ENCODE measurements around the gene HLF. TPM values are rescaled to one million over a fixed set of nuclear protein-coding genes. Genes with fewer than 3 reads are reported as not detected.

HLF gene
- total RNA-seq, 2 experiments from 2014 or later = 0.67 to 1.3 TPM

- POLR2A ChIA-PET = no interaction called here
- no peak for ATAC-seq (ENCODE audit: low read depth)
- H3K27ac Mint-ChIP-seq = no peak overlapping the region
Observed at GRCh38 chr17:55298111-55298730, 33.5 kb downstream of the HLF start.

DNA sequence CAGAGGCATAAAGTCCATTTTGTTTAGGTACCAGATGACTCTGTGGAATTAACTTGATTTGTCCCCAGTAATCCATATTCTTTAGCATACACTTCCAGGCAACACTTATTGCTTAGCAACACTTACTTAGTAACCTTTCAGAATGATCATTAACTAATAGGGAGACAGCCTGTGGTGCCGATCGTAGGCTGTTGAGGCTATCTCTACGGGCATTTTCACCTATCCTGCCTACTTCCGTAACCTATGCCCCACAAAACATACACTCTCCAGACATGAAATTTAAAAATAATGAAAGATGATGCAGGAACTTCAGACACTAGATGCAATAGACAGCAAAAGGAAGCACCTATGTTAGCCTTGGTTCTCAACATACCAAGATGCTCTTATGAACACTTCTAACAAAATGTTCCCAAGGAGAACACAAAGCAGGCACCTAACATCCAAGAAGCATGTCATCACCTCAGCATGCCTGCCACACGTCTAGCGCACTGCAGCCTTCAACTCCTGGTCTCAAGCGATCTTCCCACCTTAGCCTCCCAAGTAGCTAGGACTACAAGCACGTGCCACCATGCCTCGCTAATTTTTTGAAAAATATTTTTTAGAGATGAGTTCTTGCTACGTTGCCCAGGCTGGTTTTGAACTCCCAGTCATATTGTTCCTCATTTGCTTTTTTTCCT lies 34.5 kb downstream of the HLF start:
- Mint-ChIP-seq H3K9me3 (no peaks in the 10 kb centered on the region), H3K27ac (no peak overlapping the region), H3K27me3 (peaks cover 7% of the 10 kb centered on the region), H3K36me3 (no peaks in the 10 kb centered on the region), H3K4me1 (peaks cover 1% of the 10 kb centered on the region), H3K4me3 (no peak overlapping the region)
- POLR2A ChIA-PET = no interaction called here
- ATAC-seq (ENCODE audit: low read depth) (no peak), DNase-seq (no peak)

More at GRCh38 chr17:55298111-55298730, 33.5 kb downstream of the HLF start:
- Mint-ChIP-seq H3K4me1 (peaks cover 1% of the 10 kb centered on the region), H3K36me3 (no peaks in the 10 kb centered on the region), H3K4me3 (no peak overlapping the region), H3K9me3 (no peaks in the 10 kb centered on the region), H3K27me3 (peaks cover 7% of the 10 kb centered on the region)
- DNase-seq = no peak

DNA sequence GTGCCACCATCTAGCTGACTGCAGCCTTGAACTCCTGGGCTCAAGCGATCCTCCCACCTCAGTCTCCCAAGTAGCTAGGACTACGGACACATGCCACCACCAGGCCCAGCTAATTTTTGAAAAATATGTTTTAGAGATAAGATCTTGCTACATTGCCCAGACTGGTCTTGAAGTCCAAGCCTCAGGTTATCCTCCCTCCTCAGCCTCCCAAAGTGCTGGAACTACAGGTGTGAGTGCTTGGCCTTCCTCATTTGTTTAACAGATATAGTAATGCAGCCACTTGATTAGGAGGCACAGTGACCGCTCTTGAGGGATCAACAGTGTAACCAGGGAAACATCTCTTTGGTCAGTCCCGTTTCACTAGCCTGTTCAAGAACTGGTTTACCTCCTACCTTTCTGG lies 35.1 kb downstream of the HLF start:
- peaks cover 7% of the 10 kb centered on the region for H3K27me3 Mint-ChIP-seq
- POLR2A ChIA-PET = no interaction called here
- peaks cover 4% of the 10 kb centered on the region for H3K4me1 Mint-ChIP-seq
- H3K4me3 Mint-ChIP-seq = no peak overlapping the region
- H3K9me3 Mint-ChIP-seq = no peaks in the 10 kb centered on the region
- H3K27ac Mint-ChIP-seq = no peak overlapping the region
- DNase-seq = no peak
- no peak for ATAC-seq (ENCODE audit: low read depth)
- no peaks in the 10 kb centered on the region for H3K36me3 Mint-ChIP-seq

GRCh38 chr17:55300479-55301290 lies 35.9 kb downstream of the HLF start:
- no peaks in the 10 kb centered on the region for H3K9me3 Mint-ChIP-seq
- H3K4me1 Mint-ChIP-seq = peaks cover 4% of the 10 kb centered on the region
- no peaks in the 10 kb centered on the region for H3K36me3 Mint-ChIP-seq
- H3K4me3 Mint-ChIP-seq = no peak overlapping the region
- H3K27me3 Mint-ChIP-seq = peaks cover 7% of the 10 kb centered on the region
- DNase-seq (no peak), ATAC-seq (ENCODE audit: low read depth) (no peak)
- no peak overlapping the region for H3K27ac Mint-ChIP-seq
- POLR2A ChIA-PET = no interaction called here

- POLR2A ChIA-PET = no interaction called here
- no peak for DNase-seq
- ATAC-seq (ENCODE audit: low read depth) = no peak
- no peaks in the 10 kb centered on the region for H3K36me3 Mint-ChIP-seq
- peaks cover 4% of the 10 kb centered on the region for H3K4me1 Mint-ChIP-seq
- no peak overlapping the region for H3K27ac Mint-ChIP-seq
- no peaks in the 10 kb centered on the region for H3K9me3 Mint-ChIP-seq
- peaks cover 7% of the 10 kb centered on the region for H3K27me3 Mint-ChIP-seq
- H3K4me3 Mint-ChIP-seq = no peak overlapping the region
Observed at GRCh38 chr17:55301521-55302406, 37.0 kb downstream of the HLF start.

DNA sequence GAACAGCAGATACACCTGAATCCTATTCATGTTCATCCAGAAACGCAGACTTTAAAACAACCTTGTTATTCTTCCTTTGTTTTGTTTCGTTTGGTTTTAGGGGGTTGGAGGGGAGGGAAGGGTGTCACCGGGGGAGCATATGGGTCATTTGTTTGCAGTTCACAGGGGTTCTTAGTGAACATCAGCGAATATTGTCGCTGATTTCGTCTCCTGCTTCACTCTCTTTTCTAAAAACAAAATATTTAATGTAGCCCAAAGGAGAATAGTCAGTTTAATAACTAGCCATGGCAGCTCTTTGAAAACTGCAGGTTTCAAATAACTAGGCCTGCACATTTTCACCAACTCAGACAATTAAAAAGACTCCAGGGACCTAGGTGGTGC lies 37.6 kb downstream of the HLF start:
- H3K27ac Mint-ChIP-seq = no peak overlapping the region
- no peaks in the 10 kb centered on the region for H3K36me3 Mint-ChIP-seq
- peaks cover 4% of the 10 kb centered on the region for H3K4me1 Mint-ChIP-seq
- POLR2A ChIA-PET = no interaction called here
- DNase-seq (no peak), ATAC-seq (ENCODE audit: low read depth) (no peak)
- H3K4me3 Mint-ChIP-seq = no peak overlapping the region
- H3K27me3 Mint-ChIP-seq = peaks cover 9% of the 10 kb centered on the region
- H3K9me3 Mint-ChIP-seq = no peaks in the 10 kb centered on the region

DNA sequence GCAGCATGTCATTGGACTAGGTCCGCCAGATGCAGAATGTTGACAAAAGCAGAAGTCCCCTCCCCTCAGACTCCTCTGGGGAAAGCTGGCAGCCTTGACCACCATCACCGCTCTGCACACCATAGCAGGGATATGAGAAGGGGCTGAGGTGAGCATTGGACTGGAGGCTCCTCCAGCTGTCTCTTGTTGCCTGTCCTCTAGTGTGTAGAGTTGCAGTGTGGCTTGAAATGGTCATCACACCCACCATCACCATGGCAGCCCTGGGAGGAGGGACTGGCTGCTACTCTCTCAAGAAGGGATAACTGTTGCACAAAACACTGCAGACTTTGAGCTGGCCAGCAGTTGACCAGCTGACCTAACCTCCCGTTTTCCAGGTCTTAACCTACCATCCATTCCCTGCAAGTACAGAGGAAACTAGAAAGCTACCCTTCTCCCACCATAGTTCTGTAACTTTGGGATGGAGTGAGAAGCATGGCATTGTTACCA lies 38.3 kb downstream of the HLF start:
- no peak for ATAC-seq (ENCODE audit: low read depth)
- peaks cover 4% of the 10 kb centered on the region for H3K4me1 Mint-ChIP-seq
- no peak overlapping the region for H3K4me3 Mint-ChIP-seq

GRCh38 chr17:55303701-55304145 lies 39.0 kb downstream of the HLF start:
- Mint-ChIP-seq H3K4me1 (peaks cover 4% of the 10 kb centered on the region), H3K36me3 (no peaks in the 10 kb centered on the region), H3K27me3 (peaks cover 14% of the 10 kb centered on the region), H3K27ac (no peak overlapping the region), H3K4me3 (no peak overlapping the region), H3K9me3 (no peaks in the 10 kb centered on the region)
- DNase-seq (no peak), ATAC-seq (ENCODE audit: low read depth) (no peak)
- POLR2A ChIA-PET = no interaction called here

More for the DNA sequence above, 38.3 kb downstream of the HLF start:
- Mint-ChIP-seq H3K27me3 (peaks cover 14% of the 10 kb centered on the region), H3K36me3 (no peaks in the 10 kb centered on the region), H3K27ac (no peak overlapping the region), H3K9me3 (no peaks in the 10 kb centered on the region)
- DNase-seq = no peak
- POLR2A ChIA-PET = no interaction called here

DNA sequence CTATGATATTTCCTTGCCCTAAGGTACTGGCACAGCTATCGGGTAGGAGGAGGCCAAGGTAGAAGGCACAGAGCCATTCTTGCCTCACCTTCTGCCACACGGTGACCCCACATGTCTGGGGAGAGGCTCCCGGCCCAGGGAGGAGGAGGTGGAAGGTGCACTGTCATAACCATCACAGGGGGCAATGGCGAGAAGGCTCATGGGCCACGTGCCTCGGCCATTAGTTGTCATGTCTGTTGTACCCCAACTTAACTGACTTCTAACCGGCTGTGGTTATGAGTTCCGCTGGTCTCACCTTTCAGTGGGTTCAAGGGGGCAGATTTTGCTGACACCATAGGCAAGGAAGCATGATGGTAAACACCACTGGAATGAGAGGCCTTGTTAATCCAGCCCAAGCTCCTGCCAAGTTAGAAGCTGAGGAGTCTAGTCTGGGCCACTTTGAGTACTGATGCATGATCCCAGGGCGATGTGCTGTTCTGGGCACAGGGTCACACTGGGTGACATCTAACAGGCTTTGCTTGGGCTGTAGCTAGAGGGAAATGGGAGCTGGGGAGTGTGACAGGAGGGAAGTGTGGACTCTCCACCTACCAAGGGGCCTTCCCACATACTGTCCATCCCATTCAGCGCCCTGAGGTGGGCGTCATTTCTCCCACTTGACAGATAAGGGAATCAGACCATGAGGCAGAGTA lies 39.6 kb downstream of the HLF start:
- H3K27ac Mint-ChIP-seq = no peak overlapping the region
- no peak for ATAC-seq (ENCODE audit: low read depth)
- H3K4me3 Mint-ChIP-seq = no peak overlapping the region
- H3K36me3 Mint-ChIP-seq = no peaks in the 10 kb centered on the region
- peaks cover 11% of the 10 kb centered on the region for H3K27me3 Mint-ChIP-seq
- H3K4me1 Mint-ChIP-seq = peaks cover 4% of the 10 kb centered on the region
- no peaks in the 10 kb centered on the region for H3K9me3 Mint-ChIP-seq
- DNase-seq = no peak
- POLR2A ChIA-PET = no interaction called here

DNA sequence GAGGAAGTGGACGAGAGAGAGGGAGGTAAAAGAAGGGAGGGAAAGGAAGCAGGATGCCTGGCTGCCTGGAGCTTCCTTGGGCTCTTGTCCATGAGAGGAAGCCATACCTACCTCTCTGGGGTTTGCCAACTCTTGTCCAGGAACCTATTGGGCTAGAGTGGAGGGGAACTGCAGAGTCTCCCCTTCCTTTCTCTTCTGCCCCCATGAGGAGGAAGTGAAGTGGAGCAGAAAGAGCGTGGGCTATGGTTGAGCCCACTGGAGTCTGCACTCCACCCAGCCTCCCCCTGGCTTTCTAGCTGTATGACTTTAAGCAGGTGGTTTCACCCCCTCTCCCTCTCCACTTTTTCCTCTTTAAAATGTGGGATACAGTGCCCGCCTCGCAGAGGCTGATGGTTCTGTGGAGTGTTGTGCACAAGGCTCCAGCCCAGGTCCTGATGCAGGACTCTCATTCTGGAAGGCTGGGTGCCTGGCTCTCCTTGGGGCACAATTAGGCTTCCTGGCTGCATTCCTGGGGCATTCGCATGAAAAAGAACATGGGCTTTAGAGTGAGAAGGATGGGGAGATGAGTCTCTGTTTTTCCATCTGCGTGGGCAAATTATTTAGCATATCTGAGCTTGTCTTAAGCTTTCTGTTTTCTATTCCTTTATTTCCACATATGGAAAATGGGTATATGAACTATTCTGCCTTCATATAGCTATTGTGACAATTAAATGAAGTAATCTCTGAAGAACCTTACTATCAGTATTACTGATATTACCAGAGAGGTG lies 40.7 kb downstream of the HLF start:
- peaks cover 4% of the 10 kb centered on the region for H3K4me1 Mint-ChIP-seq
- no peak for ATAC-seq (ENCODE audit: low read depth)
- POLR2A ChIA-PET = no interaction called here
- DNase-seq = no peak
- no peak overlapping the region for H3K27ac Mint-ChIP-seq
- no peak overlapping the region for H3K4me3 Mint-ChIP-seq
- no peaks in the 10 kb centered on the region for H3K9me3 Mint-ChIP-seq
- no peaks in the 10 kb centered on the region for H3K36me3 Mint-ChIP-seq
- peaks cover 19% of the 10 kb centered on the region for H3K27me3 Mint-ChIP-seq

DNA sequence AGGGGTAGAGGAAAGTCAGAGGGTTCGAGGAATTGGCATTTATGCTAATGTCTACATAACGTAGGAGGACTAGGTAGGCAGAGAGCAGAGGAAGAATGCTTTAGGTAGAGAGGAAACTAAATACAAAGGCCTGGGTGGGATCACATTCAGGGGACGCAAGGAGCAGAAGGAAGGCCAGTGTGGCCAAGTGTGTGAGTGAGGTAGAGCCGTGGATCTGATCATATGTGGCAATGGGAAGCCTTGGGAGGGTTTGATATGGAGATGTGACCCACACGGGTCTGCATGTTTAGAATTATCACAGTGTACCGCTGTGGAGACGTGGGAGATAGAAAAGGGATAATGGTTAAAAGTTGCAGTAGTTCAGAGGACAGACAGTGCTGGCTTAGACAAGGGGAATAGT lies 43.1 kb downstream of the HLF start:
- H3K27ac Mint-ChIP-seq = no peak overlapping the region
- no peaks in the 10 kb centered on the region for H3K9me3 Mint-ChIP-seq
- peaks cover 21% of the 10 kb centered on the region for H3K27me3 Mint-ChIP-seq
- no peak for ATAC-seq (ENCODE audit: low read depth)
- H3K4me3 Mint-ChIP-seq = no peak overlapping the region
- DNase-seq = no peak
- POLR2A ChIA-PET = no interaction called here
- peaks cover 4% of the 10 kb centered on the region for H3K4me1 Mint-ChIP-seq
- no peaks in the 10 kb centered on the region for H3K36me3 Mint-ChIP-seq

All from activated naive CD8-positive, alpha-beta T cell treated with anti-CD3 and anti-CD28 coated beads, Interleukin-2, amount 10 ng/mL, durations not matched to agents 7 days and 5 days (primary cell).